H9 (cell line): ENCODE results near the gene MAGI1. TPM values are rescaled to one million over a fixed set of nuclear protein-coding genes. Genes with fewer than 3 reads are reported as not detected.
A peak's percentile ranks its signal among the peaks of the same experiment; 100 is the strongest.

Experiments
- DNase-seq: peaks from one replicate; pipeline ENCODE4 v3.0.0-alpha.2; 2017
- H2AFZ ChIP-seq: one replicate; pipeline ENCODE4 v1.6.1; 2013; ENCODE audit warnings: mild to moderate bottlenecking, low read length, control low read depth, moderate library complexity
- H2AK5ac ChIP-seq: 2 replicates; pipeline ENCODE4 v1.6.1; 2013; ENCODE audit warnings: low read length, control low read depth, mixed read lengths; ENCODE audit not compliant: insufficient read length
- H2BK120ac ChIP-seq: one replicate; pipeline ENCODE4 v1.6.1; 2013; ENCODE audit warnings: low read depth, mild to moderate bottlenecking, low read length, control low read depth, inconsistent platforms; ENCODE audit not compliant: poor library complexity, severe bottlenecking
- H2BK12ac ChIP-seq: 2 replicates; pipeline ENCODE4 v1.6.1; 2013; ENCODE audit warnings: low read length, control low read depth, mixed read lengths, low read depth; ENCODE audit not compliant: insufficient read length
- H2BK15ac ChIP-seq: 2 replicates; pipeline ENCODE4 v1.6.1; 2013; ENCODE audit warnings: low read depth, low read length, control low read depth
- H2BK20ac ChIP-seq: one replicate; pipeline ENCODE4 v1.6.1; 2013; ENCODE audit warnings: low read depth, mild to moderate bottlenecking, low read length, control low read depth, inconsistent platforms; ENCODE audit not compliant: poor library complexity, severe bottlenecking
- H2BK5ac ChIP-seq: 2 replicates; pipeline ENCODE4 v1.6.1; 2013; ENCODE audit warnings: low read length, control low read depth, mixed read lengths; ENCODE audit not compliant: insufficient read length
- H3K14ac ChIP-seq: 2 replicates; pipeline ENCODE4 v1.6.1; 2013; ENCODE audit warnings: low read length, control low read depth; ENCODE audit not compliant: insufficient read depth
- H3K18ac ChIP-seq: 2 replicates; pipeline ENCODE4 v1.6.1; 2013; ENCODE audit warnings: low read depth, mild to moderate bottlenecking, mixed read lengths, low read length, control low read depth; ENCODE audit not compliant: insufficient read length
- H3K23ac ChIP-seq: 2 replicates; pipeline ENCODE4 v1.6.1; 2013; ENCODE audit warnings: low read length, control low read depth, mixed read lengths, low read depth; ENCODE audit not compliant: insufficient read length
- H3K23me2 ChIP-seq: 2 replicates; pipeline ENCODE4 v1.6.1; 2013; ENCODE audit warnings: low read depth, mild to moderate bottlenecking, mixed read lengths, low read length, control low read depth; ENCODE audit not compliant: insufficient read length, poor library complexity, severe bottlenecking
- H3K27ac ChIP-seq: 2 replicates; pipeline ENCODE4 v1.5.1; 2013; ENCODE audit warnings: low read length, control low read depth, mixed read lengths, low read depth; ENCODE audit not compliant: insufficient read length
- H3K27me3 ChIP-seq: 2 replicates; pipeline ENCODE4 v1.6.1; 2013; ENCODE audit warnings: low read length, control low read depth, inconsistent platforms; ENCODE audit not compliant: insufficient read depth
- H3K4ac ChIP-seq: 2 replicates; pipeline ENCODE4 v1.6.1; 2013; ENCODE audit warnings: low read depth, mild to moderate bottlenecking, control low read depth, inconsistent platforms, low read length, moderate library complexity
- H3K4me1 ChIP-seq: 2 replicates; pipeline ENCODE4 v1.6.1; 2013; ENCODE audit warnings: low read length, control low read depth, inconsistent platforms; ENCODE audit not compliant: insufficient read depth
- H3K4me2 ChIP-seq: 2 replicates; pipeline ENCODE4 v1.6.1; 2013; ENCODE audit warnings: low read length, control low read depth, mixed read lengths; ENCODE audit not compliant: insufficient read length, insufficient read depth
- H3K56ac ChIP-seq: 2 replicates; pipeline ENCODE4 v1.6.1; 2013; ENCODE audit warnings: low read depth, mild to moderate bottlenecking, mixed read lengths, low read length, control low read depth; ENCODE audit not compliant: insufficient read length
- H3K79me1 ChIP-seq: 2 replicates; pipeline ENCODE4 v1.6.1; 2013; ENCODE audit warnings: low read depth, mild to moderate bottlenecking, moderate library complexity, low read length, control low read depth, inconsistent platforms; ENCODE audit not compliant: insufficient read depth, poor library complexity, severe bottlenecking
- H3K79me2 ChIP-seq: 2 replicates; pipeline ENCODE4 v1.6.1; 2013; ENCODE audit warnings: low read length, control low read depth, inconsistent platforms; ENCODE audit not compliant: insufficient read depth
- H3K9ac ChIP-seq: 2 replicates; pipeline ENCODE4 v1.6.1; 2013; ENCODE audit warnings: low read length, control low read depth, mixed read lengths; ENCODE audit not compliant: insufficient read length; ENCODE audit errors: extremely low read depth
- H3K9me3 ChIP-seq: one replicate; pipeline ENCODE4 v1.6.1; 2013; ENCODE audit warnings: low read depth, low read length, inconsistent platforms; ENCODE audit not compliant: control insufficient read depth
- H3T11ph ChIP-seq: one replicate; pipeline ENCODE4 v1.6.1; 2013; ENCODE audit warnings: mild to moderate bottlenecking, low read length, control low read depth, inconsistent platforms
- H4K20me1 ChIP-seq: one replicate; pipeline ENCODE4 v1.6.1; 2013; ENCODE audit not compliant: control insufficient read depth, insufficient read length, insufficient read depth
- H4K5ac ChIP-seq: 2 replicates; pipeline ENCODE4 v1.6.1; 2013; ENCODE audit warnings: low read depth, mild to moderate bottlenecking, mixed read lengths, low read length, control low read depth; ENCODE audit not compliant: insufficient read length
- H4K8ac ChIP-seq: replicated peaks from 2 replicates; pipeline ENCODE4 v1.6.1; 2013; ENCODE audit warnings: low read length, control low read depth, mixed read lengths, low read depth; ENCODE audit not compliant: insufficient read length
- H4K91ac ChIP-seq: 2 replicates; pipeline ENCODE4 v1.6.1; 2013; ENCODE audit warnings: low read depth, mild to moderate bottlenecking, moderate library complexity, mixed read lengths, low read length, control low read depth; ENCODE audit not compliant: insufficient read length
- H3K27ac Mint-ChIP-seq, 3 experiments: 2 replicates in 2 of 3; 3 replicates in 1 of 3; pipeline ENCODE4 v1.8.0; 2020 to 2021; ENCODE audit warnings: mixed read lengths in 3 of 3, mild to moderate bottlenecking in 1 of 3, moderate library complexity in 1 of 3
- H3K27me3 Mint-ChIP-seq: 2 replicates; pipeline ENCODE4 v1.8.0; 2021; ENCODE audit warnings: low read depth, mild to moderate bottlenecking, moderate library complexity, mixed read lengths
- H3K36me3 Mint-ChIP-seq, 3 experiments: 2 replicates in 2 of 3; 3 replicates in 1 of 3; pipeline ENCODE4 v1.8.0; 2020 to 2021; ENCODE audit warnings: low read depth in 3 of 3, mixed read lengths in 3 of 3; ENCODE audit not compliant: insufficient read depth in 1 of 3
- H3K4me1 Mint-ChIP-seq, 2 experiments: 2 replicates each; pipeline ENCODE4 v1.8.0; 2020; ENCODE audit warnings: mixed read lengths in 2 of 2
- H3K4me3 Mint-ChIP-seq, 2 experiments: 2 replicates in 1 of 2; 3 replicates in 1 of 2; pipeline ENCODE4 v1.8.0; 2020 to 2021; ENCODE audit warnings: mild to moderate bottlenecking in 2 of 2, mixed read lengths in 2 of 2, moderate library complexity in 1 of 2
- H3K9me3 Mint-ChIP-seq, 2 experiments: 2 replicates in 1 of 2; 3 replicates in 1 of 2; pipeline ENCODE4 v1.8.0; 2020; ENCODE audit warnings: mild to moderate bottlenecking in 2 of 2, mixed read lengths in 2 of 2, moderate library complexity in 1 of 2
- CTCF ChIP-seq: fragments of 200-600 bp; sonication (generic); conservative IDR thresholded peaks from 3 replicates; pipeline ENCODE4 v1.8.0; 2021; ENCODE audit warnings: antibody characterized with exemption, mild to moderate bottlenecking
- WGBS: extraction: QIAGEN DNeasy Blood & Tissue Kit; methylation state at CpG from one replicate; pipeline ENCODE4 v1.1.7; 2013; ENCODE audit warnings: missing lambda C conversion rate, low lambda C conversion rate, mixed read lengths; ENCODE audit not compliant: insufficient read length; ENCODE audit errors: extremely low coverage; 5-methylcytosine and 5-hydroxymethylcytosine counted together
- total RNA-seq: library from RNA; stranded (reverse); gene quantifications from 2 replicates; pipeline ENCODE4 v1.2.1, GENCODE V29; 2021

The MAGI1 gene
- total RNA-seq, 1 experiment from 2014 or later = 65.7 TPM

- Histone ChIP-seq H3K4me2 (no peak overlapping the region), H3K56ac (no peak overlapping the region), H2AFZ (no peak overlapping the region), H3K4ac (no peak overlapping the region), H3K14ac (no peak overlapping the region), H3K79me1 (peaks cover 9% of the 10 kb centered on the region), H2BK15ac (no peak overlapping the region), H3K79me2 (peaks cover 15% of the 10 kb centered on the region; the same call in 1 of the 2 replicates), H3K9ac (no peak overlapping the region), H3K27ac (no peak overlapping the region), H3K23me2 (no peaks in the 10 kb centered on the region), H4K5ac (no peak overlapping the region), H3T11ph (no peak overlapping the region), H3K4me1 (peaks cover 8% of the 10 kb centered on the region; the same call in 1 of the 2 replicates), H4K91ac (no peak overlapping the region), H2BK5ac (no peak overlapping the region), H4K8ac (no peak overlapping the region), H2BK12ac (no peak overlapping the region), H3K18ac (no peak overlapping the region), H3K27me3 (no peaks in the 10 kb centered on the region), H2AK5ac (no peak overlapping the region), H2BK120ac (no peak overlapping the region), H3K23ac (no peak overlapping the region), H4K20me1 (no peaks in the 10 kb centered on the region), H2BK20ac (no peak overlapping the region), H3K9me3 (no peaks in the 10 kb centered on the region)
- no peak for DNase-seq
- no peak overlapping the region for H3K4me3 Mint-ChIP-seq
- H3K27me3 Mint-ChIP-seq = no peaks in the 10 kb centered on the region
- H3K27ac Mint-ChIP-seq = peak overlapping the region in 2 of 3 experiments; percentile 9 to 14; a peak in 3 of 7 replicates
- H3K9me3 Mint-ChIP-seq = no peaks in the 10 kb centered on the region
- H3K36me3 Mint-ChIP-seq = no peaks in the 10 kb centered on the region
- peak; percentile 47; the same call in 2 of the 3 replicates for TF ChIP-seq CTCF
- H3K4me1 Mint-ChIP-seq = peaks cover 41 to 50% of the 10 kb centered on the region in 2 experiments
- WGBS = no CpG with 5 or more reads among the region's 8 CpGs
Observed at GRCh38 chr3:66018057-66019033, 20.4 kb downstream of the MAGI1 start.
